GM19193 (cell line): ENCODE measurements around the gene TM2D3.

ENCODE experiments used
- POLR2A ChIP-seq: IDR thresholded peaks from 4 replicates; pipeline ENCODE4 v1.6.1; 2011; ENCODE audit not compliant: insufficient read depth, insufficient read length; ENCODE audit errors: extremely low read depth

Gene TM2D3

GRCh38 chr15:101669744-101670143 is 17.6 kb upstream of the TM2D3 start:
- TF ChIP-seq POLR2A: no peak

DNA sequence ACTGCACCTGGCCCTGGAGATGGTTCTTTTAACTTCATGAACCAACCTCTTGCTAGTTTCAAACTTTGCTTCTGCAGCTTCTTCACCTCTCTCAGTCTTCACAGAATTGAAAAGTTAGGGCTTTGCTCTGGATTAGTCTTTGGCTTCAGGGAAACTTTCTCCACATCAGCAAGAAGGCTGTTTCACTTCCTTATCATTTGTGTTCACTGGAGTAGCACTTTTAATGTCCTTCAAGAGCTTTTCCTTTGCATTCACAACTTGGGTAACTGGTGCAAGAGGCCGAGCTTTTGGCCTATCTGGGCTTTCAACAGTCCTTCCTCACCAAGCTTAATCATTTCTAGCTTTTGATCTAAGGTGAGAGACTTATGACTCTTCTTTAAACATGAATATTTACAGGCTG is 15.7 kb upstream of the TM2D3 start:
- TF ChIP-seq POLR2A: no peak

GRCh38 chr15:101664303-101664913 is 12.2 kb upstream of the TM2D3 start:
- TF ChIP-seq POLR2A: no peak

DNA sequence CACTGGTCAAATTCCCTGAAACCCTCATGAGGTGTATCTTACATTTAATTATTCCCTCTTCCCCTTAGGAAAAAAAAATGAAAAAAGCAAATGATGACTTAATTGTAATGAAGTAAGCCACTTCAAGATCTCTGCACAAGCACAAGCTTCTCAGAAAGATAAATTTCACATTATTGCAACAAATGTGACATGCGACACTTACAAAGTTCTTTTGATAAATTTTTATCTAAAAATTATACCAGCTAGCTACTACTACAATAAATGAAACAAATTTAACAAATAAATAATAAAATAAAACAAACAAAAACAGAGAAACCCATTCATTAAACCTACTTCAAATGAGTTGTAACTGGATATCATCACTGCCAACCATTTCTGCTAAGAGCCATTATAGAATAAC is 10.0 kb upstream of the TM2D3 start:
- no peak for TF ChIP-seq POLR2A

GRCh38 chr15:101660005-101660404 is 7.8 kb upstream of the TM2D3 start:
- no peak for TF ChIP-seq POLR2A

GRCh38 chr15:101657968-101658784 is 6.0 kb upstream of the TM2D3 start:
- TF ChIP-seq POLR2A: no peak

- TF ChIP-seq POLR2A: no peak
These were observed 5.0 kb upstream of the TM2D3 start for GRCh38 chr15:101657171-101657570.

DNA sequence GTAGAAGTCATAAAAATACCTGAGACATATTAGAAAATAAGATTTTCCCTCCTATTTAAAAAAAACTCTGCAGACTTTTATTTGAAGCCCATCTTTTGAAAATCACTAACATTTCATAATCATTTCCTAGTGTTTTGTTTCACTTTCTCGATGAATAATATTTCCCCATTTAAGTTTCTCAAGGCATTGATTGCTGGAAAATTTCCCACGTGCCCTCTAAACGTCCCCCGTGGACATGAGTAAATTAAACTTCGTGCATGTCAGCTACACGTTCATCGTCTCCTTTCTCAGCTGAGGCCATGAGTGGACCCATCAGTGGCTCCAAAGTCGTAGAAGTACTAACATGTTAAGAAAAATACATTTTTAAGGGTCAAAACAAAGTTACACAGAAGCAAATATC is 2.0 kb upstream of the TM2D3 start:
- TF ChIP-seq POLR2A: no peak

DNA sequence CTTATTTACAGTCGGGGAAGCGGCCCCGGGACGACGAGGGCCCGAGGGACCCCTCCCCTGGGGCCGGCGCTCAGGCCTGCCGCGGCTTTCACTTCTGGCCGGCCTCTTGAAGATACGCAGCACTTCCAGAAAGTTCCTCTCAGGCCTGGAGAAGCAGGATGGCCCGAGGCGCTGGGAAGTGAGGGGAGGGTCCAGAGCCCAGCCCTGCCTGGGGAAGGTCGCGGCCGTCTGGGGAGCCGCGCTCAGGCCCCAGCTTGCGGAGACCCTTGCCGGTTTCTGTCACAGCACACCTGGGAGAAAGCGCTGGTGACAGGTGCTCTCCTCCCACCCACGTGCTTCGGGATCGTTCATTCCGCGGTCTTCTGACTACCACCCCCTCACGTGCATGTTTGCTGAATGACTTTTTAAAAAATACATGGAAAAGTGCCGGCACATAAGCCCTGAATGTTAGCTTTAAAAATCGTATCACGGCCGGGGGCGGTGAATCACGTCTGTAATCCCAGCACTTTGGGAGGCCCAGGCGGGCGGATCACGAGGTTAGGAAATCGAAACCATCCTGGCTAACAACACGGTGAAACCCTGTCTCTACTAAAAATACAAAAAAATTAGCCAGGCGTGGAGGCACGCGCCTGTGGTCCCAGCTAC is 727 bp upstream of the TM2D3 start:
- no peak for TF ChIP-seq POLR2A

DNA sequence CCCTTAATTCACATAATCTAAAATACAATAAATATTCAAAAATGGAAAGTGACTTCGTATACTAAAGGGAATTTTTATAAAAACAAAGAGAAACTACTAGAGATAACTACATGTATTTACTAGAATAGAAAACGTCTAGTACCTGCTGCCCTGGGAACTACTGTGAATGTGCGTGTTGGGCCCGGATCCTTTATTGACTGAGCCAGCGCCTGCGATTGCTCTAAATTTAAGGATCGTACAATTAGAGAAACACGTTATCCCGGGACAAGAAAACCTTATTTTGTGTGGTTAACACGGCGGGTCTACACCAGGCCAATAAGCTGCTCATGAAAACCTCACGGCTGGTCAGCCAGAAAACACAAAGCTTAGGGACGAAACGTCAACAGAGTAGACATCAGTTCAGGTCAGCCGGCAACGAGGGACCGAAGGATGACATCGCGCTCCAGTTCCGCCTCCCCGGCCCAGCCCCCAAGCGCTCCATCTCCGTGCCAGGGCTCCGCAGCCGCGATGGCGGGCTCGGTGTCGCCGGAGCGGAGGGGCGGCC is 555 bp downstream of the TM2D3 start:
- TF ChIP-seq POLR2A: no peak

GRCh38 chr15:101650145-101650544 is 2.0 kb downstream of the TM2D3 start:
- TF ChIP-seq POLR2A: no peak

- TF ChIP-seq POLR2A: no peak
These were observed 3.8 kb downstream of the TM2D3 start for GRCh38 chr15:101648356-101648755.

DNA sequence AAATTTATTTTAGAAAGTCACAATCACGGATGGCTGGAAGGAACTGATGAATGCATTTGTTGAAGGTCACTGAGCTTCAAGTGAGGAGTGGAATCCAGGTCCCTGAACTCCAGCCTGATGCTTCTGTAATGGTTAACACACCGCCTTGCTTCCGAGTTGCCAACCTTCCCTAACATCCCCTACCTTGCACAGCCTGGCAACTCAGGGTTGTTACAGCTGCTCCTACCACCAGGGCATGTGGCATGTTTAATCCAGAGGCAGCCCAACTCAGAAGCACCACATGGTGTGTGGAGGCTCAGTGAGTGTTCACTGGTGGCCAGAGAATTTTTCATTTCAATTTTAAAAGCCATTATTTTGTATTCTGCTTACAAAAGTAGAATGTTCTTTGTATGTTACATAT is 4.9 kb downstream of the TM2D3 start:
- TF ChIP-seq POLR2A: no peak

GRCh38 chr15:101646672-101647071 is 5.5 kb downstream of the TM2D3 start:
- TF ChIP-seq POLR2A: no peak

GRCh38 chr15:101642361-101642760 is 9.8 kb downstream of the TM2D3 start:
- TF ChIP-seq POLR2A: no peak

DNA sequence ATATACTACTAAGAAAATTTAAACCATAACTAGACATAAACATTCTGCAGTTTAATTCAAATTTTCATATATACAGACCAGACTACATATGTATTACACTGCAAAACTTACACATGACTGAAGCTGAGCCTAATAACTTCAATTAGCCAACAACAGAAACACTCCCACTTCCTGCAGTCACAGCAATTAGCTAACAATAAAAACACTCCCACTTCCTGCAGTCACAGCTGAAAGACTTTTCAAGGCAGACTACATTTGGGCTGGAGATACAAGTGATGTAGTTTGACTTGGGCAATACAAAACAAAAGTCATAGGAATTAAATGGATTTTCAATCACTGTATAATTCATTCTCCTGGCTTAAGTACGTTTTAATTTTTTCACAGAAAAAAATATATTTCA is 10.3 kb downstream of the TM2D3 start:
- no peak for TF ChIP-seq POLR2A
